ENCODE results near the gene CACNA2D3.

CACNA2D3 gene

DNA sequence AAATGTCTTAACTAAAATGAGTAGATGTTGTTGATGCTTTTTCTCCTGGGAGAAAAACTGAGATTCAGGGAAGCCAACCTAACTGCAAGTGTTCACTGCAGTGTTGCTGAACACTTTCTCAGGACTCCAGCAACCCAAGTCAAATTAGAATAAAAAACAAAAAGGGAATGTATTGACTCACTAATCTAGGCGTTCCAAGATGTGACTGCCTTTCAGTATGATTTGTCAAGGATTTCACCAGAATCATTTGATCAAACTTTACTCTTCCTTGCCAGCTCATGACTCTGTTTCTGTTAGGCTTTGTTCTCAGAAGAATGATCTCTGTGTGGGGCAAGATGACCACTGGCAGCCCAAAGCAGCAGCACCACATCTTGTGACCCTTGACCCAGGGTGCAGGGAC lies 364.0 kb downstream of the CACNA2D3 start:
- TF ChIP-seq, protein P1, sequence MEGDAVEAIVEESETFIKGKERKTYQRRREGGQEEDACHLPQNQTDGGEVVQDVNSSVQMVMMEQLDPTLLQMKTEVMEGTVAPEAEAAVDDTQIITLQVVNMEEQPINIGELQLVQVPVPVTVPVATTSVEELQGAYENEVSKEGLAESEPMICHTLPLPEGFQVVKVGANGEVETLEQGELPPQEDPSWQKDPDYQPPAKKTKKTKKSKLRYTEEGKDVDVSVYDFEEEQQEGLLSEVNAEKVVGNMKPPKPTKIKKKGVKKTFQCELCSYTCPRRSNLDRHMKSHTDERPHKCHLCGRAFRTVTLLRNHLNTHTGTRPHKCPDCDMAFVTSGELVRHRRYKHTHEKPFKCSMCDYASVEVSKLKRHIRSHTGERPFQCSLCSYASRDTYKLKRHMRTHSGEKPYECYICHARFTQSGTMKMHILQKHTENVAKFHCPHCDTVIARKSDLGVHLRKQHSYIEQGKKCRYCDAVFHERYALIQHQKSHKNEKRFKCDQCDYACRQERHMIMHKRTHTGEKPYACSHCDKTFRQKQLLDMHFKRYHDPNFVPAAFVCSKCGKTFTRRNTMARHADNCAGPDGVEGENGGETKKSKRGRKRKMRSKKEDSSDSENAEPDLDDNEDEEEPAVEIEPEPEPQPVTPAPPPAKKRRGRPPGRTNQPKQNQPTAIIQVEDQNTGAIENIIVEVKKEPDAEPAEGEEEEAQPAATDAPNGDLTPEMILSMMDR (IDR thresholded peaks at IDR 0.05; ENCODE audit: insufficient read depth, low read length, poor library complexity, severe bottlenecking): no peak
- TF ChIP-seq EZH2phosphoT487 (conservative IDR thresholded peaks at IDR 0.05; ENCODE audit: low read length): no peak
- Histone ChIP-seq H3K9ac (ENCODE audit: low read length) (no peak overlapping the region), H2AFZ (ENCODE audit: low read depth, low read length, severe bottlenecking) (no peak overlapping the region)

DNA sequence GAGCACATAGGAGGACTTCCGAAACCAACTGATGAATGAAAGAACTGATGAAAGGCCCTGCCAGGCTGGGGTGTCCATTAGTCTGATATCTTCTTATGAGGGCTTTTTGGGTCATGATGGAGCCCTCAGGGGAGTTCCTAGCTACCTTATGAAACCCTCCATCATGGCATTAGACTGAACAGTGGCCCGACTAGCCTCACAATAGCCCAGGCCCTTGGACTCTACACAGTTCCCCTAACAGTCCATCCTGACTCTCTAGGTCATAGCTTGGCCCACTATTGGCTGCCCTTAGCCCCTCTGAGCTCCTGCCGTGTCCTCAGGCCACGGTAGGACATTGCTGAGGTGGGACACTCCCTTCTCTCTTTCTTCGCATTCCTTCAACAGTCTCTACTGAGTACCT lies 365.9 kb downstream of the CACNA2D3 start:
- no peak overlapping the region for H3K4me3 ChIP-seq (ENCODE audit: insufficient read depth, low read length, poor library complexity, severe bottlenecking)
- no peaks in the 10 kb centered on the region for H3K9me2 ChIP-seq (replicated peaks; ENCODE audit: insufficient read depth, low read length)
- no peak overlapping the region for H2AFZ ChIP-seq (ENCODE audit: low read depth, low read length, severe bottlenecking)
- H3K27ac ChIP-seq (ENCODE audit: low read depth, low read length): no peak overlapping the region
- no peak overlapping the region for H3K4me2 ChIP-seq (ENCODE audit: low read depth, low read length, poor library complexity, severe bottlenecking)
- H3K9ac ChIP-seq (ENCODE audit: low read length): no peak overlapping the region
- TF ChIP-seq, protein P1 (IDR thresholded peaks at IDR 0.05; ENCODE audit: insufficient read depth, low read length, poor library complexity, severe bottlenecking): no peak
- no peak for TF ChIP-seq EZH2phosphoT487 (conservative IDR thresholded peaks at IDR 0.05; ENCODE audit: low read length)
- H4K20me1 ChIP-seq (ENCODE audit: low read depth, low read length): no peaks in the 10 kb centered on the region
- H3K79me2 ChIP-seq (ENCODE audit: insufficient read depth, low read length): no peaks in the 10 kb centered on the region
- no peaks in the 10 kb centered on the region for H3K27me3 ChIP-seq (ENCODE audit: low read length)
- H3F3A ChIP-seq (ENCODE audit: insufficient read depth): no peaks in the 10 kb centered on the region
- H3K36me3 ChIP-seq (ENCODE audit: low read length): no peaks in the 10 kb centered on the region
- H3K9me3 ChIP-seq (ENCODE audit: insufficient read depth, low read length): no peaks in the 10 kb centered on the region

More for the DNA sequence above, 364.0 kb downstream of the CACNA2D3 start:
- H3K27ac ChIP-seq (ENCODE audit: low read depth, low read length): no peak overlapping the region
- H4K20me1 ChIP-seq (ENCODE audit: low read depth, low read length): no peaks in the 10 kb centered on the region
- no peaks in the 10 kb centered on the region for H3K79me2 ChIP-seq (ENCODE audit: insufficient read depth, low read length)
- H3K27me3 ChIP-seq (ENCODE audit: low read length): no peaks in the 10 kb centered on the region
- H3K9me3 ChIP-seq (ENCODE audit: insufficient read depth, low read length): no peaks in the 10 kb centered on the region
- no peaks in the 10 kb centered on the region for H3K9me2 ChIP-seq (replicated peaks; ENCODE audit: insufficient read depth, low read length)
- no peaks in the 10 kb centered on the region for H3K36me3 ChIP-seq (ENCODE audit: low read length)
- no peak overlapping the region for H3K4me2 ChIP-seq (ENCODE audit: low read depth, low read length, poor library complexity, severe bottlenecking)
- no peaks in the 10 kb centered on the region for H3F3A ChIP-seq (ENCODE audit: insufficient read depth)
- H3K4me3 ChIP-seq (ENCODE audit: insufficient read depth, low read length, poor library complexity, severe bottlenecking): no peak overlapping the region

DNA sequence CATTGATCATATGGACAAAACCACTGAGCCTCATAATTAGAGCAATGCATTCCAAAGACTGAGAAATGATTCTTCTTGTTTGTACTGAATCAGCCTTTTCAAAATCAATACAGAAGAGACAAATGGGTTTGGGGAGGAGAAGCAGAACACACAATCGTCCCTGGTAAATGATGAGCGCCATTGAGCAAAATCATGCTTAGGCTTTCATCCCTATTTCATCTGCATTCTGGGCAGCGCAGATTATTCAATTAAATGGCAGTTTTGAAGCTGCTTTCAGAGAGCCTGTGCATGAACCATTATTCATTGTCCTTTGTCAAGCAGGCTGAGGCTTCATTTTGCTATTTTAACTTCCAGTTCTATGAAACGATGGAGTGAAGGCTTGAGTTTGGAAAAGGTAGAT lies 371.9 kb downstream of the CACNA2D3 start:
- H3K9ac ChIP-seq (ENCODE audit: low read length): no peak overlapping the region
- no peak overlapping the region for H3K4me3 ChIP-seq (ENCODE audit: insufficient read depth, low read length, poor library complexity, severe bottlenecking)
- H3K79me2 ChIP-seq (ENCODE audit: insufficient read depth, low read length): no peaks in the 10 kb centered on the region
- H3K9me3 ChIP-seq (ENCODE audit: insufficient read depth, low read length): no peaks in the 10 kb centered on the region
- H3K9me2 ChIP-seq (replicated peaks; ENCODE audit: insufficient read depth, low read length): no peaks in the 10 kb centered on the region
- no peak overlapping the region for H2AFZ ChIP-seq (ENCODE audit: low read depth, low read length, severe bottlenecking)
- no peaks in the 10 kb centered on the region for H3K27me3 ChIP-seq (ENCODE audit: low read length)
- H4K20me1 ChIP-seq (ENCODE audit: low read depth, low read length): no peaks in the 10 kb centered on the region
- TF ChIP-seq, protein P1 (IDR thresholded peaks at IDR 0.05; ENCODE audit: insufficient read depth, low read length, poor library complexity, severe bottlenecking): no peak
- TF ChIP-seq EZH2phosphoT487 (conservative IDR thresholded peaks at IDR 0.05; ENCODE audit: low read length): no peak
- H3K4me2 ChIP-seq (ENCODE audit: low read depth, low read length, poor library complexity, severe bottlenecking): no peak overlapping the region
- H3K36me3 ChIP-seq (ENCODE audit: low read length): no peaks in the 10 kb centered on the region
- H3F3A ChIP-seq (ENCODE audit: insufficient read depth): no peaks in the 10 kb centered on the region
- H3K27ac ChIP-seq (ENCODE audit: low read depth, low read length): no peak overlapping the region

Measured in SU-DHL-6 (cell line).